Hematopoietic multipotent progenitor cell treated with erythropoietin and hydrocortisone succinate and interleukin-3 and kit ligand, for 4 days (in vitro differentiated cells): ENCODE results near the gene ERLIN1.

Experiments used
- DNase-seq: peaks from one replicate; pipeline ENCODE4 v3.0.0-alpha.2; 2015

Gene ERLIN1

GRCh38 chr10:100185364-100186252, at the start of gene ERLIN1:
Gene ERLIN1 (minus strand): TSS chr10:100186029. CDS start chr10:100185626, 403 bp downstream.
- peak; percentile 98 for DNase-seq

- no peak for DNase-seq
Observed at GRCh38 chr10:100232101-100232500, 46.3 kb upstream of the ERLIN1 start.

- peak; percentile 2 for DNase-seq
Observed at GRCh38 chr10:100229819-100230422, 44.1 kb upstream of the ERLIN1 start.

GRCh38 chr10:100223879-100224278, 38.0 kb upstream of the ERLIN1 start:
- no peak for DNase-seq

- no peak for DNase-seq
Observed at GRCh38 chr10:100222529-100222928, 36.7 kb upstream of the ERLIN1 start.

- DNase-seq = no peak
Observed at GRCh38 chr10:100216006-100216405, 30.2 kb upstream of the ERLIN1 start.

- no peak for DNase-seq
Observed at GRCh38 chr10:100209303-100209702, 23.5 kb upstream of the ERLIN1 start.

GRCh38 chr10:100208276-100208675, 22.4 kb upstream of the ERLIN1 start:
- DNase-seq = no peak

GRCh38 chr10:100204370-100204769, 18.5 kb upstream of the ERLIN1 start:
- DNase-seq = no peak

- DNase-seq = no peak
Observed at GRCh38 chr10:100201549-100201948, 15.7 kb upstream of the ERLIN1 start.

GRCh38 chr10:100194711-100195110, 8.9 kb upstream of the ERLIN1 start:
- DNase-seq = no peak

GRCh38 chr10:100192350-100192749, 6.5 kb upstream of the ERLIN1 start:
- peak; percentile 66 for DNase-seq

- DNase-seq = peak; percentile 72
Observed at GRCh38 chr10:100186253-100187212, 704 bp upstream of the ERLIN1 start.

GRCh38 chr10:100184840-100185239, 989 bp downstream of the ERLIN1 start:
- DNase-seq = peak; percentile 79

- no peak for DNase-seq
Observed at GRCh38 chr10:100184426-100184825, 1.4 kb downstream of the ERLIN1 start.

- peak; percentile 86 for DNase-seq
Observed at GRCh38 chr10:100183481-100183880, 2.3 kb downstream of the ERLIN1 start.

GRCh38 chr10:100182908-100183307, 2.9 kb downstream of the ERLIN1 start:
- no peak for DNase-seq

GRCh38 chr10:100182281-100182680, 3.5 kb downstream of the ERLIN1 start:
- DNase-seq = peak; percentile 75

GRCh38 chr10:100175875-100176274, 10.0 kb downstream of the ERLIN1 start:
- DNase-seq = no peak

GRCh38 chr10:100174699-100175677, 10.8 kb downstream of the ERLIN1 start:
- no peak for DNase-seq

GRCh38 chr10:100173035-100173434, 12.8 kb downstream of the ERLIN1 start:
- no peak for DNase-seq

GRCh38 chr10:100172349-100172748, 13.5 kb downstream of the ERLIN1 start:
- no peak for DNase-seq
